Endodermal cell (in vitro differentiated cells): ENCODE measurements around the gene SPDYE8. TPM values are rescaled to one million over a fixed set of nuclear protein-coding genes. Genes with fewer than 3 reads are reported as not detected.
"Not testable (repeated sequence)": the region's sequence is repeated elsewhere in the genome, so short reads cannot be mapped to it uniquely, and the experiment has no call there.

ENCODE experiments used
- DNase-seq: peaks from one replicate; pipeline ENCODE4 v3.0.0-alpha.2; 2017
- H3K27ac ChIP-seq: 2 replicates; pipeline ENCODE4 v1.5.1; 2013; ENCODE audit warnings: mild to moderate bottlenecking, low read depth, low read length, moderate library complexity
- H3K27me3 ChIP-seq: 2 replicates; pipeline ENCODE4 v1.6.1; 2013; ENCODE audit warnings: mild to moderate bottlenecking, low read length, moderate library complexity; ENCODE audit not compliant: insufficient read depth, control insufficient read depth, poor library complexity, severe bottlenecking
- H3K36me3 ChIP-seq: 2 replicates; pipeline ENCODE4 v1.7.0; 2013; ENCODE audit warnings: mild to moderate bottlenecking, low read length, moderate library complexity; ENCODE audit not compliant: control insufficient read depth, insufficient read depth
- H3K4me1 ChIP-seq: one replicate; pipeline ENCODE4 v1.7.0; 2013; ENCODE audit warnings: low read length; ENCODE audit not compliant: control insufficient read depth, insufficient read depth
- H3K4me3 ChIP-seq: 2 replicates; pipeline ENCODE4 v1.5.1; 2013; ENCODE audit warnings: mild to moderate bottlenecking, low read length, moderate library complexity
- H3K9ac ChIP-seq: 2 replicates; pipeline ENCODE4 v1.6.1; 2013; ENCODE audit warnings: mild to moderate bottlenecking, low read length, moderate library complexity; ENCODE audit not compliant: poor library complexity, severe bottlenecking; ENCODE audit errors: extremely low read depth
- H3K9me3 ChIP-seq: 2 replicates; pipeline ENCODE4 v1.6.1; 2013; ENCODE audit warnings: mild to moderate bottlenecking, low read length, moderate library complexity; ENCODE audit not compliant: control insufficient read depth
- H3K27ac Mint-ChIP-seq: 2 replicates; pipeline ENCODE4 v1.8.0; 2020; ENCODE audit warnings: mixed read lengths
- H3K27me3 Mint-ChIP-seq: 2 replicates; pipeline ENCODE4 v1.8.0; 2021; ENCODE audit warnings: mild to moderate bottlenecking, mixed read lengths; ENCODE audit not compliant: insufficient read depth
- H3K36me3 Mint-ChIP-seq: 2 replicates; pipeline ENCODE4 v1.8.0; 2020; ENCODE audit warnings: low read depth, mixed read lengths
- H3K4me1 Mint-ChIP-seq: 2 replicates; pipeline ENCODE4 v1.8.0; 2020; ENCODE audit warnings: mixed read lengths
- H3K4me3 Mint-ChIP-seq: 2 replicates; pipeline ENCODE4 v1.8.0; 2020; ENCODE audit warnings: mild to moderate bottlenecking, moderate library complexity, mixed read lengths
- H3K9me3 Mint-ChIP-seq: 2 replicates; pipeline ENCODE4 v1.8.0; 2020; ENCODE audit warnings: mild to moderate bottlenecking, mixed read lengths
- WGBS, 2 experiments: methylation state at CpG; one replicate each; pipeline versions ENCODE4 v1.1.5 to v1.1.7; 2013; ENCODE audit warnings: missing lambda C conversion rate in 2 of 2, mixed read lengths in 1 of 2; ENCODE audit not compliant: insufficient coverage in 1 of 2, insufficient read length in 1 of 2; 5-methylcytosine and 5-hydroxymethylcytosine counted together
- total RNA-seq, 2 donors: library from RNA; stranded (reverse); fragmentation: NEBNext Ultra II Directional in 1 of 2; extraction: Animal tissue kit (Norgen Biotek cat#: 25700) in 1 of 2; gene quantifications; 2 replicates in 1 of 2; 3 replicates in 1 of 2; pipeline ENCODE4 v1.2.1, GENCODE V29; 2021

The SPDYE8 gene
- total RNA-seq, 2 donors from 2014 or later: not detected

DNA sequence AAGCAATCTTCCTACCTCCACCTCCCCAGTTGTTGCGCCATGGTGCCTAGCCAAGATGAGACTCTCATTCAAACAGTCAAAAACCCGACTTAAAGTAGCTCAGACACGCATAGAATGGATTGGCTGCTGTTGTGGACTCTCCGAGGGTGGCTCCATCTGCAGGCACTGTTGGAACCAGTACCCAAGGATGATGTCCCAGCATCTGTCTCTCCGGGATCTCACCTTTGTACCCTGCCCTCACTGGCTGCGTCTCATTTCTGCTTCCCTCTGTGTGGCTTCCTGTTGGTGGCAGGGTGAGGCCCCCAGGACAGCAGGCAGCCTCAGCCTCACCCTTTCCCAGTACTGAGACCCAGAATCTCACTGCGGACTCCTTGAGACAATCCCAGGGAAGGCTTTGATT, 54.8 kb downstream of the SPDYE8 start:
- no CpG with 5 or more reads among the region's 7 CpGs for WGBS, 2 experiments
- H3K27ac Mint-ChIP-seq, H3K9me3 ChIP-seq, H3K27me3 Mint-ChIP-seq, H3K27me3 ChIP-seq, H3K27ac ChIP-seq, H3K36me3 Mint-ChIP-seq, H3K36me3 ChIP-seq, H3K4me1 ChIP-seq, H3K4me1 Mint-ChIP-seq, H3K9ac ChIP-seq, H3K4me3 ChIP-seq, H3K4me3 Mint-ChIP-seq, DNase-seq, H3K9me3 Mint-ChIP-seq: not testable (repeated sequence)

DNA sequence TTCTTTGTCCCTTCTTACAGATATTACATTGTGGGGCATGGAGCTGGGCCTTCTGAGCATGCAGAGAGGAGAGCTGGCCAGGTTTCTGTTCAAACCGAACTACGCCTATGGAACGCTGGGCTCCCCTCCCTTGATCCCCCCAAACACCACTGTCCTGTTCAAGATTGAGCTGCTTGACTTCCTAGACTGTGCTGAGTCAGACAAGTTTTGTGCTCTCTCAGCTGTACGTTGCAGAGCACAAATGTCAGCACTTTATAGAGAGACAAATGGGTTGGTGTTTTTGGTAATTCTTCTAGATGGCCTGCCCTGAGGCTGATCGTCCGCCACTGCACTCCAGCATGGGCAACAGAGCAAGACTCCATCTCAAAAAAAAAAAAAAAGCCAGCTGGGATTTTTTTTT, 58.1 kb downstream of the SPDYE8 start:
- H3K27me3 Mint-ChIP-seq, DNase-seq: not testable (repeated sequence)

More for the DNA sequence above, 58.1 kb downstream of the SPDYE8 start:
- H3K4me1 Mint-ChIP-seq, H3K4me3 ChIP-seq, H3K4me1 ChIP-seq, H3K27me3 ChIP-seq, H3K4me3 Mint-ChIP-seq, H3K9ac ChIP-seq, H3K27ac Mint-ChIP-seq, H3K9me3 ChIP-seq, H3K36me3 Mint-ChIP-seq, H3K9me3 Mint-ChIP-seq, H3K27ac ChIP-seq, H3K36me3 ChIP-seq: not testable (repeated sequence)
- WGBS, 2 experiments: no CpG with 5 or more reads among the region's 6 CpGs

Other genes starting within 250 kb of the SPDYE8 start
- 1 to 10 TPM; 3.7 to 3.9 TPM for gene TYW1B, start 201.6 kb downstream of the SPDYE8 start, total RNA-seq
- 10 to 100 TPM; 51.6 to 56.0 TPM for gene POM121, start 104.7 kb downstream of the SPDYE8 start, total RNA-seq
- gene TRIM74, start 60.3 kb downstream of the SPDYE8 start, total RNA-seq: under 1 TPM in 1 of 2 donors, not detected in 1; 0.55 TPM
- not detected for gene SPDYE11, start 28.1 kb upstream of the SPDYE8 start, total RNA-seq
- not detected for gene SPDYE9, start 56.3 kb upstream of the SPDYE8 start, total RNA-seq